Uterus (tissue), 2 donors: Measurements from ENCODE around the gene CAPN13.

Experiments
- POLR2A ChIP-seq, 2 donors: fragments of 450-650 bp; IDR thresholded peaks; one replicate each; pipeline ENCODE4 v1.6.1; 2016; ENCODE audit warnings: antibody characterized with exemption in 2 of 2, mild to moderate bottlenecking in 1 of 2, moderate library complexity in 1 of 2
- TF ChIP-seq, protein P1 (sequence below), 4 experiments: fragments of 200-600 bp in 2 of 4; fragments of 450-650 bp in 2 of 4; sonication (generic) in 2 of 4; IDR thresholded peaks; one replicate each; pipeline ENCODE4 v1.5.1; 2016 to 2019; ENCODE audit warnings: antibody characterized with exemption in 4 of 4, mild to moderate bottlenecking in 2 of 4, moderate library complexity in 1 of 4

DNA sequence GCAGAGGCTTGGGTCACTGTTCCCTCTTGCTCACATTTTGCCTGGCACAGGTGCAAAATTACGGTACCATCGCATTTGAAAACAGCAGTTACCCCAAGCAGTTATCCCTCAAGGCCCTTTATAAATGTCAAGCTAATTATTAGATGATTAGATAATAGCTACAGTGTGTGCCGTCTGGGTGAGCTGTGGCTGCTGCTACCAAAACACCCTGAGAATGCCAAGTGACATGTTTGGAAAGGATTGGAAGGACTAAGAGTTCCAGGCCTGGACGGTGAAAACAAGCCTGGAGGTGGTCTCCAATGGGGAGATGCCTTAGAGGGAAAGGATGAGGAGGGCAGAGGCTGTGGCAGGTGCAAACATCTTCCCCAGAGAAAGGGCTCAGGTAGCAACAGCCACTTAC, 120.6 kb downstream of the CAPN13 start:
- TF ChIP-seq, protein P1, sequence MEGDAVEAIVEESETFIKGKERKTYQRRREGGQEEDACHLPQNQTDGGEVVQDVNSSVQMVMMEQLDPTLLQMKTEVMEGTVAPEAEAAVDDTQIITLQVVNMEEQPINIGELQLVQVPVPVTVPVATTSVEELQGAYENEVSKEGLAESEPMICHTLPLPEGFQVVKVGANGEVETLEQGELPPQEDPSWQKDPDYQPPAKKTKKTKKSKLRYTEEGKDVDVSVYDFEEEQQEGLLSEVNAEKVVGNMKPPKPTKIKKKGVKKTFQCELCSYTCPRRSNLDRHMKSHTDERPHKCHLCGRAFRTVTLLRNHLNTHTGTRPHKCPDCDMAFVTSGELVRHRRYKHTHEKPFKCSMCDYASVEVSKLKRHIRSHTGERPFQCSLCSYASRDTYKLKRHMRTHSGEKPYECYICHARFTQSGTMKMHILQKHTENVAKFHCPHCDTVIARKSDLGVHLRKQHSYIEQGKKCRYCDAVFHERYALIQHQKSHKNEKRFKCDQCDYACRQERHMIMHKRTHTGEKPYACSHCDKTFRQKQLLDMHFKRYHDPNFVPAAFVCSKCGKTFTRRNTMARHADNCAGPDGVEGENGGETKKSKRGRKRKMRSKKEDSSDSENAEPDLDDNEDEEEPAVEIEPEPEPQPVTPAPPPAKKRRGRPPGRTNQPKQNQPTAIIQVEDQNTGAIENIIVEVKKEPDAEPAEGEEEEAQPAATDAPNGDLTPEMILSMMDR (IDR thresholded peaks at IDR 0.05): no peak
- TF ChIP-seq POLR2A (IDR thresholded peaks at IDR 0.05): no peak
